RCC 7860 (cell line): ENCODE measurements around the gene TCEANC.
"Not testable (repeated sequence)": the region's sequence is repeated elsewhere in the genome, so short reads cannot be mapped to it uniquely, and the experiment has no call there.

Experiments used
- DNase-seq: peaks from one replicate; pipeline ENCODE4 v3.0.0-alpha.2; 2015; ENCODE audit warnings: low spot score
- FAIRE-seq: peaks from 2 replicates; lab custom pipeline; 2012; peaks lifted over from hg19 to GRCh38; lab: Jason Lieb, UNC

The TCEANC gene

DNA sequence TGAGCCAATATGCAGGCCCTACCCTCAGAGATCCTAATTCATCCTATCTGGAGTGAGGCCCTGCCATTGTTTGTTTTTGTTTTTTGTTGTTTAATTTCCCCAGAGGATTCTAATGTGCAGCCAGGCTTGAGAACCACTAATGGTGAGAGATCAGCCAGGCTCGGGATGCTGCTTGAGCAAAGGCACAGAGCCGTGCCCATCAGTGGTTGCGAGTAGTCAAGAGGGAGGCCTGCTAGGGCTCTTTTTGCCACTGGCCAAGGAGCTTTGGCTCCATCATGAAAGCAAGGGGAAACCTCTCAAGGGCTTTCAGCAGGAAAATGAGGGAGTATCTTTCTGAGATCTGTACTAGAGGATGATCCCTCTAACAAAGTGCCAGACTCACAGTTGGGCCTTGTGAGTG lies 2.7 kb downstream of the TCEANC start:
- DNase-seq (no peak), FAIRE-seq (no peak)

DNA sequence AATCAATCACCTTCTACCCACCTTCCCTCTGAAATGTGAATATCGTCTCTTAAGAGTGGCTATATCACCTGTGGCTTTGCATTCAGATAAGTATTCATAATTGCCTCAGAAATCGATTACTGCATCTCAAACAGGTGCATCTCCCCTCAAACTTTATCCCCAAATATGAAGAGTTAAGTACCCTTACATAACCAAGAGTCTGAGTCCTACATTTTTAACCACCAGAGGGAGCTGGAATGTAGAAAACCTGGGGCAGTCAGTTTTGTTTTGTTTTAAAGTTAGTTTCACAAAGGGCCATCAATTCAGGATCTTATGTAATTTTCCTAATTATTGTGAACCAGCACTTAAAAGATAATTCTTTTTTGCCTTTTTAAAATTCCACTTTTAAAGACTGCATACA lies 5.7 kb downstream of the TCEANC start:
- FAIRE-seq (peak; percentile 86), DNase-seq (no peak)

- peak; percentile 45 for FAIRE-seq
Observed at GRCh38 chrX:13659063-13659462, 6.1 kb downstream of the TCEANC start.

GRCh38 chrX:13661735-13662288 lies 8.9 kb downstream of the TCEANC start:
- DNase-seq (no peak), FAIRE-seq (no peak)

More at GRCh38 chrX:13659063-13659462, 6.1 kb downstream of the TCEANC start:
- no peak for DNase-seq

DNA sequence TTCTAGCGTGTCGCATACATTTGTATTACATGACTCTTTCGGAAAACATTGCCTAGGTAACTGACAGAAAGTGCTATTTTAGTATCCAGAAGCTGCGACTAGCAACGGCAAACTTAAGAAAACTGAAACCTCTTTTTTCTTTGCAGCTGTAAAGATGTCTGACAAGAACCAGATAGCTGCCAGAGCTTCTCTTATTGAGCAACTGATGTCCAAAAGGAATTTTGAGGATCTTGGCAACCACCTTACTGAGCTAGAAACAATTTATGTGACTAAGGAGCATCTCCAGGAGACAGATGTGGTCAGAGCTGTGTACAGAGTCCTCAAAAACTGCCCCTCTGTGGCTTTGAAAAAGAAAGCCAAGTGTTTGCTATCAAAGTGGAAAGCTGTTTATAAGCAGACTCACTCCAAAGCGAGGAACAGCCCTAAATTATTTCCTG lies 9.4 kb downstream of the TCEANC start:
- DNase-seq (no peak), FAIRE-seq (no peak)

GRCh38 chrX:13664020-13664419 lies 11.1 kb downstream of the TCEANC start:
- FAIRE-seq (no peak), DNase-seq (no peak)

- DNase-seq (no peak), FAIRE-seq (no peak)
Observed at GRCh38 chrX:13666836-13667235, 13.9 kb downstream of the TCEANC start.

DNA sequence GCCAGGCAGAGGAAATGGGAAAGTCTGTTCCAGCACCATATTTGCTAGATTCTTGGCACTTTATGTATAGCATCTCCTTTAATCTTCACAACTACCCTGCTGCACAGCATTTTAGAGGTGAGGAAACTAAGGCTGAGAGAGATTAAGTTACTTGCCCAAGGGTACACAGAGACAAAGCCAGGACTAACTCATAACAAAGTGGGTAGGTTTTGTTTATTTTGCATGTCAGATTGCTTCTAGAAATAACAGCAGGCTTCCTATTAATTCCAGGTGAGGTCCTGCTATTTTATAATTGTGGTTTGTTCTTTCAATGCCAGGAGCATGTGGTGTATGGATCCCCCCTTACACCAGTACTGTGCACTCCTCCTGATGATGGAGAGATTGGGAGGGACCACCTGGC lies 15.0 kb downstream of the TCEANC start:
- DNase-seq, result no peak
- no peak for FAIRE-seq

GRCh38 chrX:13669246-13669737 lies 16.4 kb downstream of the TCEANC start:
- peak; percentile 97 for FAIRE-seq
- peak; percentile 93 for DNase-seq

GRCh38 chrX:13669755-13670154 lies 16.8 kb downstream of the TCEANC start:
- FAIRE-seq, DNase-seq: not testable (repeated sequence)

DNA sequence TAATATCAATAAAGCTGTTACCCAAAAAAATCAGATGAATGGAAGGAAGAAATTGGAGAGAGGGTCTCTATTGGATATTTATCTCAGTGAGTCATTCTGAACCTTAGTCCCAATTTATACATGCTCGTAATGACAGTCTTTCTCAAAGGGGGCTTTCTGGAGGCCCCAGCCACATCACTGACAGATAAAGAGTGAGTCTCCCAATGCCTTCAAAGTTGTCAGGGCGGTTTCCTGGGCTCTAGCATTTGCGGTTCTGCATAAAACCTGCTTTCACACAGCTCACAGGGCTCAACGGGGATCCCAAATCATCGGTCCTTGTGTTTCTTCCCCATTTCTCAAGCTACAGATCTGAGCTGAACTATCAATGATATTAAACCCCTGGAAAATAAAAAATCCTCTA lies 17.3 kb downstream of the TCEANC start:
- DNase-seq (no peak), FAIRE-seq (no peak)

DNA sequence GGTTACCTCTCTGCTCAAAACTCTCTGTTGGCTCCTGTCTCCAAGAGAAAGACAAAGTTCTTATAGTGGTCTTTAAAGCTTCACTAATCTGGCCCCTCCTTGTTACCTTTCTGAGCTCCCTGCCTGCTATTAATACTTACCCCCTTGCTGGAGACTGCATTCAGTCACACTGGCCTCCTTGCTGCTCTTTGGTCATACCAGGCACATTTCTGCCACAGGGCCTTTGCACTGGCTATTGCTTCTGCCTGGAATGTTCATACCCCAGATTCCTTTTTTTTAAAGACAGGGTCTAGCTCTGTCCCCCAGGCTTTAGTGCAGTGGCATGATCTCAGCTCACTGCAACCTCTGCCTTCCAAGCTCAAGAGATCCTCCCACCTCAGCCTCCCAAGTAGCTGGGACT lies 20.1 kb downstream of the TCEANC start:
- FAIRE-seq (no peak), DNase-seq (no peak)

DNA sequence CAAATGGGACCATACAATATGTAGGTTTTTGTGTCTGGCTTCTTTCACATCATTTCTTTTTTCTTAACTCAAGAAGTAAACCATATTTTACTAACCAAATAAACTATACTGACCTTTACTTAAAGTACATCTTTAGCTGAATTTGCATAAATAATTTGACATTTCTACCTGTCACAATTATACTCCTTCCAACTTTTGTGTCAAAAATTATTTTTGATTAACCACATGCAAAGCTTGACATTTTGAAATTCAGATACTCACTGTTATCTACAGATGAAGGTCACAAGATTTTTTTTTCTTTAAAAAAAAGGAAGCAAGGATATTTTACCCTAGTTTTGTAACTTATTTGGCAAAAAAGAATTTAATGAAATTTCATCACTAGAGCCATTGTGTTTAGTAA lies 23.9 kb downstream of the TCEANC start:
- no peak for DNase-seq
- FAIRE-seq, result no peak

- not testable (repeated sequence) for DNase-seq, FAIRE-seq
Observed at GRCh38 chrX:13679700-13680099, 26.8 kb downstream of the TCEANC start.

DNA sequence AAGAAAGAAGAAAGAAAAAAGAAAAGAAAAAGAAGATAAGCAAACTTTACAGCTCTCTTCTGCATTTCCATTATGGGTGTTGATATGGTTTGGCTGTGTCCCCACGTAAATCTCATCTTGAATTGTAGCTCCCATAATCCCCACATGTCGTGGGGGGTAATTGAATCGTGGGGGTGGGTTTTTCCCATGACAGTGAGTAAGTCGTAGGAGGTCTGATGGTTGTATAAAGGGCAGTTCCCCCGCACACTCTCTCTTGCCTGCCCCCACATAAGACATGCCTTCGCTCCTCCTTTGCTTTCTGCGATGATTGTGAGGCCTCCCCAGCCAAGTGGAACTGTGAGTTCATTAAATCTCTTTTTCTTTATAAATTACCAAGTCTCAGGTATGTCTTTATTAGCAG lies 28.7 kb downstream of the TCEANC start:
- DNase-seq (no peak), FAIRE-seq (no peak)

- FAIRE-seq (no peak), DNase-seq (no peak)
Observed at GRCh38 chrX:13684361-13684760, 31.4 kb downstream of the TCEANC start.

- FAIRE-seq (peak; percentile 58), DNase-seq (no peak)
Observed at GRCh38 chrX:13685126-13685763, 32.3 kb downstream of the TCEANC start.

DNA sequence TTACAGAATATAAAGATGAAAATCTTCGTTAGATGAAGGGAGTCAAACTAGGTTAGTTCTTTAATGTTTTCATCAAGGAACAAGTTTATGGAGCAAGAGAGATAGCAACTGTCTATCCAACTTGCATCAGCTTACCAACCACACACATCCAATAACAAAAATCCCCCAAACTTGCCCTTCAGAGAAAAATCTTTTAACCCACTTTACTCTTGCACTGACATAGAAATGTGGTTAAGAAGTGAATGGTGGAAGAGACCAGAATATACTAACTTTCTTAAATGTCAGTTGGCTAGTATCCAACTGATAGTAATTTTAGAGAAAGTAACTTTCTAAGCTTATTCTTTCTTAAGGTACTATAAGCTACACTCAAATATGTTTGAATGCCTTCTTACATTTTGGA lies 34.3 kb downstream of the TCEANC start:
- no peak for DNase-seq
- no peak for FAIRE-seq

GRCh38 chrX:13688384-13688957 lies 35.5 kb downstream of the TCEANC start:
- FAIRE-seq (no peak), DNase-seq (no peak)

DNA sequence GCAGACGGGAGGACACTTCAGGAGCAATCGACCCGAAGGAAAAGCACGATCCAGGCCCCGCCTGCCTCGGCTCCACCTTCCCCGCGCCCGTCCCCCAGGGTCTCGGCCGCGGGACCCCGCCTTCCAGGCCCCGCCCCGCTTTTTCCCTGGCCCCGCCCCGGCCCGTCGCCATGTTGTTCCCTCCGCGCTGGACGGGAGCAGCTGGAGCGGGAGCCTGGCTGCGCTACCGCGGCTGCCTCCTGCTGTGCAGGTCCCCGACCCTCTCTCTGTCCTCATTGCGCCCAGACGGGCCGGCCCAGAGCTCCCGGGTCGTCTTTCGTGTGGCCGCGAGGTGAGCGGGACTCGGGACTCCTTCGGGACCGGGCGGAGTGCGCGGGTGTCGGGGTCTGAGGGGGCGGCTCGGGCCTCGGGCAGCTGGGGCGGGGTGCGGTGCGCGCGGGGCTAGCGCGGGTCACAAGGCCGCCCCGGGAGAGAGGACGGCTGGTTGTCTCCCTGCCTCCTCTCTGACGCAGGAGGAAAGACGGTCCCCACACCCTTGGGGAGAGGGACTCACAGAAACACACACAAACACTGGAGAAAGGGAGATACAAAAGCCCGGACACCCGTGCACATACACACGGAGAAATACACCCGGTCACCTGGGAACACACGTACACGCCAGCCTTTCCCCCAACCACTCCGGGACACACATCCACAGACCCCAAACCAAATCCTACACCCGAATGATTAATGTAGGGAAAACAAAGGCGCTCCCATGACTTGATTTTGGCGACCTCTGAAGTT lies 36.2 kb downstream of the TCEANC start, which contains the start of gene RAB9A:
Gene RAB9A (plus strand): TSS at position 171 of the 783 bp plus-strand sequence. CDS start 19,619 bp downstream, outside the sequence.
- DNase-seq (peak; percentile 32), FAIRE-seq (no peak)

GRCh38 chrX:13689741-13690211 lies 36.8 kb downstream of the TCEANC start:
- FAIRE-seq (no peak), DNase-seq (no peak)
